H1 (cell line): ENCODE results near the gene CDK5RAP2. TPM values are rescaled to one million over a fixed set of nuclear protein-coding genes. Genes with fewer than 3 reads are reported as not detected.

Source experiments
- CBX5 ChIP-seq: fragments of 300-800, 300-1000 bp; sonication (generic); IDR thresholded peaks from 2 replicates; pipeline ENCODE4 v1.7.1; 2016; ENCODE audit warnings: antibody characterized with exemption, low read length, low read depth
- KDM5A ChIP-seq: fragments of 200-600 bp; IDR thresholded peaks from 2 replicates; pipeline ENCODE4 v1.7.1; 2012; ENCODE audit warnings: mild to moderate bottlenecking, low read length, inconsistent platforms, mixed read lengths
- polyA plus RNA-seq, 7 experiments: library from polyadenylated mRNA; depleted of rRNA in 3 of 7; stranded (reverse) in 5 of 7; unstranded in 2 of 7; fragments of >200 nt in 5 of 7; fragments of 200-250 nt in 2 of 7; gene quantifications; 1 replicate in 5 of 7; 2 replicates in 1 of 7; 4 replicates in 1 of 7; pipeline versions ENCODE4 v1.2.1 to v1.2.3, GENCODE V29; 2011 to 2013; ENCODE audit warnings: missing spikeins in 2 of 7, mixed read lengths in 2 of 7
- total RNA-seq: library from RNA; stranded (reverse); fragmentation: NEBNext Ultra II Directional; extraction: Animal tissue kit (Norgen Biotek cat#: 25700); gene quantifications from 2 replicates; pipeline ENCODE4 v1.2.1, GENCODE V29; 2021

CDK5RAP2 gene
- total and polyA plus RNA-seq, 2 of the 8 experiments (the other 6 are each of a cell fraction or from before 2014, with no cell fraction given) = 19.8 to 49.4 TPM

- no peak for TF ChIP-seq CBX5
- TF ChIP-seq KDM5A = no peak
- TF ChIP-seq, all 59 proteins: peak for 0
Observed at GRCh38 chr9:120571443-120572257, 8.3 kb downstream of the CDK5RAP2 start (continued).
